GM12878 (cell line): ENCODE results near the gene SIRT2. TPM values are rescaled to one million over a fixed set of nuclear protein-coding genes. Genes with fewer than 3 reads are reported as not detected.

Experiments used
- CEBPZ ChIP-seq: fragments of 150-350 bp; IDR thresholded peaks from 2 replicates; pipeline ENCODE4 v1.6.1; 2016; ENCODE audit warnings: low read depth, low read length
- NFIC ChIP-seq: IDR thresholded peaks from 2 replicates; pipeline ENCODE4 v1.6.1; 2012; ENCODE audit warnings: low read depth, mild to moderate bottlenecking, inconsistent platforms, low read length, moderate library complexity
- RAD51 ChIP-seq: fragments of 450-650 bp; IDR thresholded peaks from 2 replicates; pipeline ENCODE4 v1.6.1; 2016; ENCODE audit warnings: moderate library complexity, mild to moderate bottlenecking, inconsistent platforms
- ZNF274 ChIP-seq: IDR thresholded peaks from one replicate; pipeline ENCODE4 v1.8.0; 2011; ENCODE audit not compliant: insufficient read length, insufficient read depth
- polyA plus RNA-seq, 11 experiments: library from polyadenylated mRNA; depleted of rRNA in 4 of 11; unstranded in 6 of 11; stranded (reverse) in 5 of 11; fragments of >200 nt; fragmentation: Nextera tagmentation in 4 of 11; fragmentation: Illumina TruSeq in 1 of 11; extraction: Ambion mirVana in 4 of 11; extraction: Trizol in 1 of 11; gene quantifications; 1 replicate in 1 of 11; 2 replicates in 10 of 11; pipeline versions ENCODE4 v1.2.1 to v1.2.3, GENCODE V29; 2011 to 2016; ENCODE audit warnings: inconsistent platforms in 2 of 11, missing spikeins in 2 of 11, low read depth in 1 of 11
- total RNA-seq, 4 experiments: library from RNA; depleted of rRNA in 3 of 4; stranded (reverse); fragments of >200 nt in 3 of 4; fragmentation: Illumina TruSeq in 1 of 4; extraction: Trizol in 1 of 4; gene quantifications; 2 replicates each; pipeline versions ENCODE4 v1.2.1 to v1.2.3, GENCODE V29; 2013 to 2021
- TF ChIP-seq, protein P1 (sequence below): fragments of 450-650 bp; IDR thresholded peaks from 2 replicates; pipeline ENCODE4 v1.6.1; 2017; ENCODE audit warnings: mild to moderate bottlenecking, moderate library complexity

SIRT2 gene
- total and polyA plus RNA-seq, 10 of the 15 experiments (the other 5 are each of a cell fraction or from before 2014, with no cell fraction given): 1.4 to 38.7 (median 24.1) TPM

DNA sequence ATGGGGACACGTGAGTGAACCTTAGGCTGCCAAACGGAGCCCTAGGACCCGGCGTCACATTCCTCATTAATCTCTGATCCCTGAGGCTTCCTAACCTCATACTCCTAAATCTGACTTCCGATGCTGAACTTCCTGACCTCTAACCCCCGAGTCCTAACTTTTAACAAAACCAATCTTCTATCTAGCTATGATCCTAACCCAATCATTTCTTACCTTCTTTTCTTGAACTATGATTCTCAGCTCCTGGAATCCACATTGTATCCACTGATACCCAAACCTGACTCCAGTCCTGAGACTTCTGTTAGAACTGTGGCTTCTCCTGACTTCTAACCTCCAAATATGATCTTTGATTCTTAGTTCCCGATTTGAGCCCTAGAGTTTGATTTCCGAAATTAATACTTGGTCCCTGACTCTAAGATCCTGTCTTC is 798 bp upstream of the SIRT2 start (continued):
- TF ChIP-seq, protein P1, sequence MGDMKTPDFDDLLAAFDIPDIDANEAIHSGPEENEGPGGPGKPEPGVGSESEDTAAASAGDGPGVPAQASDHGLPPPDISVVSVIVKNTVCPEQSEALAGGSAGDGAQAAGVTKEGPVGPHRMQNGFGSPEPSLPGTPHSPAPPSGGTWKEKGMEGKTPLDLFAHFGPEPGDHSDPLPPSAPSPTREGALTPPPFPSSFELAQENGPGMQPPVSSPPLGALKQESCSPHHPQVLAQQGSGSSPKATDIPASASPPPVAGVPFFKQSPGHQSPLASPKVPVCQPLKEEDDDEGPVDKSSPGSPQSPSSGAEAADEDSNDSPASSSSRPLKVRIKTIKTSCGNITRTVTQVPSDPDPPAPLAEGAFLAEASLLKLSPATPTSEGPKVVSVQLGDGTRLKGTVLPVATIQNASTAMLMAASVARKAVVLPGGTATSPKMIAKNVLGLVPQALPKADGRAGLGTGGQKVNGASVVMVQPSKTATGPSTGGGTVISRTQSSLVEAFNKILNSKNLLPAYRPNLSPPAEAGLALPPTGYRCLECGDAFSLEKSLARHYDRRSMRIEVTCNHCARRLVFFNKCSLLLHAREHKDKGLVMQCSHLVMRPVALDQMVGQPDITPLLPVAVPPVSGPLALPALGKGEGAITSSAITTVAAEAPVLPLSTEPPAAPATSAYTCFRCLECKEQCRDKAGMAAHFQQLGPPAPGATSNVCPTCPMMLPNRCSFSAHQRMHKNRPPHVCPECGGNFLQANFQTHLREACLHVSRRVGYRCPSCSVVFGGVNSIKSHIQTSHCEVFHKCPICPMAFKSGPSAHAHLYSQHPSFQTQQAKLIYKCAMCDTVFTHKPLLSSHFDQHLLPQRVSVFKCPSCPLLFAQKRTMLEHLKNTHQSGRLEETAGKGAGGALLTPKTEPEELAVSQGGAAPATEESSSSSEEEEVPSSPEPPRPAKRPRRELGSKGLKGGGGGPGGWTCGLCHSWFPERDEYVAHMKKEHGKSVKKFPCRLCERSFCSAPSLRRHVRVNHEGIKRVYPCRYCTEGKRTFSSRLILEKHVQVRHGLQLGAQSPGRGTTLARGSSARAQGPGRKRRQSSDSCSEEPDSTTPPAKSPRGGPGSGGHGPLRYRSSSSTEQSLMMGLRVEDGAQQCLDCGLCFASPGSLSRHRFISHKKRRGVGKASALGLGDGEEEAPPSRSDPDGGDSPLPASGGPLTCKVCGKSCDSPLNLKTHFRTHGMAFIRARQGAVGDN: peak; percentile 15; the same call in 1 of the 2 replicates
- TF ChIP-seq NFIC (no peak), CEBPZ (no peak), ZNF274 (no peak), RAD51 (peak; percentile 54; the same call in 1 of the 2 replicates)
